NCI-H1092 treated with DMSO at 0.1 percent for 48 hours (cell line): ENCODE results near the gene CSTPP1.
"Not testable (repeated sequence)": the region's sequence is repeated elsewhere in the genome, so short reads cannot be mapped to it uniquely, and the experiment has no call there.

Experiments
- DNase-seq: peaks from one replicate; lab custom pipeline; 2025; lab: John Stamatoyannopoulos, UW

The CSTPP1 gene

DNA sequence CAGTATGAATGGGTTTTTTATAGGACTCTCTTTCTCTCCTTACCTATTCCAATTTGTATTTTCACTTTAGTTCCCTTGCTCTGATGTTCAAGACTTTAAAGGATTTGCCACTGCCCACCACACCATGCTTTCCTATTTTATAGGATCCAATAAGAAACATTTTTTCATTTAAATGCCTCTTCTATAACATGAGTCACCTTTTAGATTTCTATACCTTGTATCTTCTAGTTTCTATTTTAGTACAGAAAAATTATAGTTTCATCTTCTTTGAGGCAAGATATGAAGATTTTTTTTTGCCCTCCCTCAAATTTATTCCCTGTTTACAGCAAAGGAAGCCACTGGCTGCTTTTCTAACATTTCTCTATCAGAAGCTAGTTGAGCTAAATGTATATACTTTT is 163.4 kb downstream of the CSTPP1 start:
- no peak for DNase-seq

DNA sequence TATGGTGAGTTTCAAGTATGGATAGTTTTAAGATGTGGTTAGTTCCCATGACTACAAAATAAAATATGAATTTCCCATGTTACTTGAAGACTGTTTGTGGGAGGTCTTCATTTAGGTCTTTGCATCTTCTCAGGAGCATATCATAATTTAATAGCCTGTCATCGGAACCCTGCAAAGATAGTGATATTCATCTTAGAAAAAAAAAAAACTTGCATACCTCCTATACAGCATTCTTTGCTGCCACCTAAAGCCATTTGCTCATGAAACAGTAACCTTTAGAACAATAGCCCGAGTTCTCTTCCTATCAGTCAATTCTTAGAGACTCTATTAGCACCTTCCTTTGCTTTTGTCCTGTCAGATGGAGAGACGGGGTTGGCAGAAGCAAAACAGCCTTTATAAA is 164.8 kb downstream of the CSTPP1 start:
- no peak for DNase-seq

DNA sequence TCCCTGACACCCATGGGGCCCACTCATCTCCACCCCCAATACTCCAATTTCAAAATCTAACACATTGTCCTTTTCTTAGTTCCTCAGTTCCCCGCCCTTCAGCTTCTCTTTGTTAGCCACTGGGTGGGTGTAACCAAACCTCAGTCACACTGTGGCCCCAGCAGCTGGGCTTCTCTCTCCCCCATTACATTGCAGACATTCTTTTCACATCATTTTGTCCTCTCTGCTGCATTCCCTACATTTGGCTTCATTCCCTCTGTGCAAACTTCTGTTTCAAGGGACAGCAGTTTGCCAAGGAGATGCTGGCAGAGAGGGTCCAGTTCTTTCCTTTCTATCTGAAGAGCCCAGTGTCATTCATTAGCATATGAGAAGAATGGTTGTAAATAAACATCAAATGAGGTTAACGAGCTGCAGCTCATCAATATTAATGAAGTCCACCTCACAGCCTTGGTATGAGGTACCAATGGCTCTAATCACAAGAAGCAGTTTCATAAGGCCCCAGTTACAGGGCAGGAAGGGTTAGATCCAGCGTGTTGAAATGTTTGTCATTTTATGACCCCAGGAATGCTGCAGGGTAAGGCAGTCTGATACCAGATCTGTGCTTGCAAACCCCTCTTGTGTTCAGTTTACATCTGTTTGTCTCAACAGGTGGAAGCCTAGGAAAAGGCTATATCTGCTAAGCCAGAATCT is 167.8 kb downstream of the CSTPP1 start:
- no peak for DNase-seq

DNA sequence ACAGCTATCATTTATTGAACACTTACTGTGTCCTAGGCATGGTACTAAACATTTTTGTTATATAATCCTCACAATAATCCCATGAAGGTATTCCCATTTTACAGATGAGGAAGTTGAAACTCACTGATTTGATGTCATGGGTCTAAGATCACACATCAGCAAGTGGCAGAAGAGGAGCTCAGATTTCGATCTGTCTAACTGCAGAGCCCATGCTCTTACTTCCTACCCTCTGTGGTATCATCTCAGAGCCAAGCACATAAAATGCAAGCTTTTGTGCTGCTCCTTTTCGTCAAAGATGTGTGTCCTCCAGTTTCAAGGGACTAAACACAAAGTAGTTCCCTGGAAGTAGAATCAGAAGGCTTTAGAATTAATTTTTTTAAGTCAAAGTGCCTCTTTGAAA is 169.0 kb downstream of the CSTPP1 start:
- no peak for DNase-seq

DNA sequence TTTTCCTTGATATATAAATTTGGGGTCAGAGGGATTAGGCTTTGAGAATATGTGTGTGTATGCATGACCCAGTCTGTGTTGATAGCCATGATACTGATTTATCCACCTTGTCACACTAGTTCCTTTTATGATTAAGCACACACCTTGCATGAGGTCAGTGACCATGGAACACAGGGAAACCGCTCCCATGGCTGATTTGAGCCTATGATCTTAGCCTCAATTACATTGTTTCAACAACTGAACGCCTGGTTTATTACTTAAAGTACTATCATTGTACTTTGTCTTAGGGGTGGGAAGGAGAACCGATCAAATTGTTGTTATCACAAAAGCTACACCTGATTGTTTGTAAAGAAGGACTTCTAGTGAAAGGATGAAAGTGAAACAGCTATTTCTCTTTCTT is 169.4 kb downstream of the CSTPP1 start:
- DNase-seq = no peak

DNA sequence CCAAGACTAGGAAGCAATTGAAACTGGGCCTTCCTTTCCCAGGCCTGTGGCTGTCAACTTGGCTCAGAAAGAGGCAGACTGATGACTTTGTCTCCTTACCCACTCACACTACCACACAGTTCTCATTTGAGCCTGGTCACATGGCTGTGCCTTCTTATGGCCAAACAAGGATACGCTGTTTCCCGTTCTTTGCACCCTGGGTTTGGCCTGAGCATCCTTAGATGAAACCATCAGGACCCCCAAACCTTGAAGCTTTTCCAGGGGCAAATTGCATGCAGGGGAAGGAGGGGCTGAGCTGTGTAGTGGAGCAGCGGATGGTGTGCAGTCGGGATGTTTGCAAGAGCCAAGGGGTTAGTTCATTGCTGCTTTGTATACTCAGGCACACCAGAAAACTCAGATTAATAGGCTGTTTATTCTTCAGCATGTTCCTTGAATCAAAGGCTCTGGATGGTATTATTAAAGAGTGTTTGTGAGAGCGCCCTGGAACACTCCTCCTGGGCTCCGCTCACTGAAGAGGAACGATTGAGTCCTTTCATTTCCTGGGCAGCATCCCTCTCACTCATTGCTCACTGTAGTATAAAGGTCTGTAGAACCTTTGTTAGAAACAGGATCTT is 170.3 kb downstream of the CSTPP1 start:
- DNase-seq = peak; percentile 76

DNA sequence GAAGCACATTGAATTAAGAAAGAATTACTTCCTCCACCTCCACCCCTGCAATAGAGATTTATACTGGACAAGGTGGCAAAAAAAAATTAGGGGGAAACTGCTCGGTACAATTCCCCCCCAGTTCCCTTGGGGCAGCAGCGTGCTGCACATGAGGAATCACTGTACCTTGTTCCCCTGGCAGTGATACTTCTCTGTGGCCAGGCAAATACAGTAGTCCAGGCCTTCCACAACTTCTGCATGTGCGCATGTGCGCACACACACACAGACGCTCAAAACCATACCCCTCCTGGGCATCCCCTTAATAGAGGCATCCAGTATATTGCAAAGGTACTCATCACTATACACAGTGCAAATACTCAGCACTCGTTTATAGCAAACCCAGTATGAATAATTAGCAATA is 171.2 kb downstream of the CSTPP1 start:
- peak; percentile 30 for DNase-seq

DNA sequence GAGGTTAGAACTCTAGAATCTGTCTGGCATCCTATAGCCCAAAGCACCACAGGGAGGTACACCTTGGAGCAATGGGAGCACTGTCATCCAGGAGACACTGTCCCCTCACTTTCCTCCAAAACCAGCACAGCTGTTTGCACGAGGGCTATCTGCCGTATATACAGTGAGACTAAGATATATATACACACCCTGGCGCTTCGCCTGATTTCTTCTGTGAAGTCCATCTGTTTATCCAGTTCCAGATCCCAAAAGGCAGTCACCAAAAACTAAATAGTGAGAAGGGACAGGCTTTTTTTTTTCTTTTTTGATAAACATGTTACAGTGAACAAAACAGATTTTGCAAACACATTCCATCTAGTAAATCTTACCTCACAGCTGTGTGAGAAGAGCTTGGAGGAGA is 171.7 kb downstream of the CSTPP1 start:
- no peak for DNase-seq

DNA sequence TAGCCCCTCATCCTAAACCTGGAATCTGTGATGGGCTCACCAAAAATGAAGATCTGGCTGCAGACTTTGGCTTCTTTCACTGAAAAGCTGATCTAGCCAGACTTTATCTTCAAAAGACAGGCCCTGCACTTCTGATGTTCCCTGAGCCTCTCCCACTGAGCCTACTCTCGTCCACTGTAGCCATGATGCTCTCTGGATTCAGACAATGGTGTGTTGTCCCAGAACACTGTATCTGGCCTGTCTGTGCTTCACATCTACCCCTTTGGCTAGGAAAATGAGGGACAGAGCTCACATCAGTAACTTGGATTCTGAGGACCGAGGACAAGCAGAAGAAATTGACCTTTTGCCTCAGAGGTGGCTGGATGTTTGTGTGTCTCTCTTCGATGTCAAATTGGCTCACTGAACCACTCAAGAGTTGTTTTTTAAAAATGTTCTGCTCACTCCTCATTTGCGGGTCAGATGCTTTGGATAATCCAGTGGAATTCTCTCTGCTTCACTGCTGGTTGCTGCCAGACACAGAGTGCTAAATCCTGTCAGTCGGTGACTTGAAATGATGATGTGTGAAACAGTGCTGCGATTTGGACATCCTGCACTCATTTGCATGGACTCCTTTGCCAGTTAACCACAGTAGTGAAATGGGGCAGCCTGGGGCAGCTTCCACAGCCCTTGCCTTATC is 172.6 kb downstream of the CSTPP1 start:
- no peak for DNase-seq

DNA sequence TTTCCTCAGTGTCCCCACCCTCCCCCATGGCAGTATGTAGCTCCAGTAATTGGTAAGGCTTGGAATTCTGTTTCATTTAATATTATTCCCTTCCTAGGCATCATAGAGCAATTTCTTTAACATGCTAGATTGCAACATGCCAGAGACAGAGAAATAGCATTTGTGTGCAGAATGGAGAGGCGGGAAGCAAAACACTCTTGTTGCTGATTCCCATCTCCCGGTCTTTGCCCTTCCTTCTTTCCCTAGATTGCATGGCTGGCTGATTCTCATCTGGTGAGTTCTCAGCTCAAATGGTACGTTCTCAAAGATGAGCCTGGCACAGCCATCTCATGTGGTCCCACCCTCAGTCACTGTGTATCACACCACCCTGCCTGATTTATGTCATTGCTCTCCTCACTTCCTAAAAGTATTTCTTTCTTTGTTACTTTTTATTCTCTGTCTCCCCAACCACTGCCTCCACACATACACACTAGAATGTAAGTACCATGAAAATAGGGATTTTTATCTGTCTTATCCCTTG is 173.2 kb downstream of the CSTPP1 start:
- DNase-seq = no peak

DNA sequence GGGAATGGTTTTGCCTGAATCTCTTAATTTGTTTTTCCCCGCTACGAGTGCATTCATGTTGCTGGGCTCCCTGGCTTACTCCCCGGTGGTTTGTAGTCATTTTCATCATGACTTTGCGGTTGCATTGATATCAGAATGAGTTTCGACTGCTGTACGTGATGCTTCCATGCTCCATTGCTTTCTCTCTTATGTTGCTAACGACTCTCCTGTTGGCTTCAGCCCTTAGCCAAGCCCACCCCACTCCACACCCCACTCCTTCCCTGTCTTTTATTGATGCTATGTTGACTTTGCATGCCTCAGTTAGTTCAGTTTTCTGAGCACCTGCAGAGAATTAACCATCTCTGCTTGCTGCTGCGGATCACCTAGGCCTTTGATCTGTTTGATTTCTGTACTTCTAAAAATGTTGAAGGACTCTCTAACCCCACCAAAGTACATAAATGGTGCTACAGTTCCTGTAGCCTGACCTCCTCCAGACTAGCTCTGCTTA is 174.8 kb downstream of the CSTPP1 start:
- peak; percentile 100 for DNase-seq

DNA sequence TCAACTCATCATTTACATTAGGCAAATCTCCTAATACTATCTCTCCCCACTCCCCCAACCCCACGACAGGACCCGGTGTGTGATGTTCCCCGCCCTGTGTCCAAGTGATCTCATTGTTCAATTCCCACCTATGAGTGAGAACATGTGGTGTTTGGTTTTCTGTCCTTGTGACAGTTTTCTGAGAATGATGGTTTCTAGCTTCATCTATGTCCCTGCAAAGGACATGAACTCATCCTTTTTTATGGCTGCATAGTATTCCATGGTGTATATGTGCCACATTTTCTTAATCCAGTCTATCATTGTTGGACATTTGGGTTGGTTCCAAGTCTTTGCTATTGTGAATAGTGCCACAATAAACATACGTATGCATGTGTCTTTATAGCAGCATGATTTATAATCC is 176.4 kb downstream of the CSTPP1 start:
- DNase-seq = not testable (repeated sequence)

DNA sequence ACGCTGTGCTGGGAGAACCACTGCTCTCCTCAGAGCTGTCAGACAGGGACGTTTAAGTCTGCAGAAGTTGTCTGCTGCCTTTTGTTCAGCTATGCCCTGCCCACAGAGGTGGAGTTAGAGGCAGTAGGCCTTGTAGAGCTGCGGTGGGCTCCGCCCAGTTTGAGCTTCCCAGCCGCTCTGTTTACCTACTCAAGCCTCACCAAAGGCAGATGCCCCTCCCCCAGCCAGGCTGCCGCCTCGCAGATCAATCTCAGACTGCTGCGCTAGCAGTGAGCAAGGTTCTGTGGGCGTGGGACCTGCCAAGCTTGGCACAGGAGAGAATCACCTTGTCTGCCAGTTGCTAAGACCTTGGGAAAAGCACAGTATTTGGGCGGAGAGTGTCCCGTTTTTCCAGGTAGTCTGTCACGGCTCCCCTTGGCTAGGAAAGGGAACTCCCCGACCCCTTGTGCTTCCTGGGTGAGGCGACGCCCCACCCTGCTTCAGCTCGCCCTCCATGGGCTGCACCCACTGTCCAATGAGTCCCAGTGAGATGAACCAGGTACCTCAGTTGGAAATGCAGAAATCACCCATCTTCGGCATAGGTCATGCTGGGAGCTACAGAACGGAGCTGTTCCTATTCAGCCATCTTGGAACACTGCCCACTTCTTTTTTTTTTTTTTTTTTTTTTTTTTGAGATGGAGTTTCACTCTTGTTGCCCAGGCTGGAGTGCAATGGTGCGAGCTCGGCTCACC is 182.6 kb downstream of the CSTPP1 start:
- peak; percentile 15 for DNase-seq

DNA sequence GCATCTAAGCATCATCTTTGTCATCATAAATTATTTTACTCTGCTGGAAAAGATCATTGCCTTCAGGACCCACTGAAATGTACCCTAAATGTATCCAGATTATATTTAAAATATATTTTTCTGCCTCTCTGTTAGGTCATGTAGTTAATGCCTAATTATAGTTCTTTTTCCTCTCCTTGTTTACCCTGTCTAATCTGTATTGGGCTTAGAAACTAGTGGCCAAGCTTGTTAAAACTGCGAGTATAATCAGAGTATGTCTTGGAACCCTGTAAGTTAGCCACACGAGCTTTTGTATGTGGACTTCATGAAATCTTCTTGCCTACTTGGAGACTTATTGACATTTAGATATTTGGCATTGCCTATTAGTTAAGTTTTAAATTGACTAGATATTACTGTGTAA is 184.5 kb downstream of the CSTPP1 start:
- no peak for DNase-seq

DNA sequence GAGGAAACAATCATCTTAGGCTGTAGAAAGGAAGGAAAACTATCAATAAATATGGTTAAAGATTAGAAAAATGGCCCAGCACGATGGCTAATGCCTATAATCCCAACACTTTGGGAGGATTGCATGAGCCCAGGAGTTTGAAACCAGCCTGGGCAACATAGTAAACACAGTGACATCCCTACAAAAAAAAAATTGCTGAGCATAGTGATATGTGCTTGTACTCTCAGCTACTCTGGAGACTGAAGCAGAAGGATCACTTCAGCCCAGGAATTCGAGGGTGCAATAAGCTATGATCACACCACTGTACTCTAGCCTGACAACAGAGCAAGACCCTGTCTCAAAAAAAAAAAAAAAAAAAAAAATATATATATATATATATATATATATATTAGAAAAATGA is 185.2 kb downstream of the CSTPP1 start:
- no peak for DNase-seq

DNA sequence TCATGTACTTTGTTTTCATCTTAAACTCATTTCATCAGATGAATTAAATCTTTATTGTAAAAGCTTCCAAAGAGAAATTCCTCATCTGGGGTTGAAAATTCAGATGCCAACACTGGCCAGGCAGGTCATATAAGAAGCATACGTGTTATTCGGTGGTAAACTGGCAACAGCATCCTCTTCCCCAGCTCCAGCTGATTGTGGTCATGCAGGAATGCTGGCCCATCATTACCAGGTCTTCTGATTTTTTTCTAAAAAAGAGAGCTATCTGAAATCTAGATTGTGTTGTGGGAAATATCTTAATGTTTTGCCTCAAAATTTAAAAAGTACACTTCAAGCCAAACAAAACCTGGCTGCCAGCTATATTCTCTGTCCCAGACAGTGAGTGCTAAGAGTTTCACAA is 186.5 kb downstream of the CSTPP1 start:
- no peak for DNase-seq

DNA sequence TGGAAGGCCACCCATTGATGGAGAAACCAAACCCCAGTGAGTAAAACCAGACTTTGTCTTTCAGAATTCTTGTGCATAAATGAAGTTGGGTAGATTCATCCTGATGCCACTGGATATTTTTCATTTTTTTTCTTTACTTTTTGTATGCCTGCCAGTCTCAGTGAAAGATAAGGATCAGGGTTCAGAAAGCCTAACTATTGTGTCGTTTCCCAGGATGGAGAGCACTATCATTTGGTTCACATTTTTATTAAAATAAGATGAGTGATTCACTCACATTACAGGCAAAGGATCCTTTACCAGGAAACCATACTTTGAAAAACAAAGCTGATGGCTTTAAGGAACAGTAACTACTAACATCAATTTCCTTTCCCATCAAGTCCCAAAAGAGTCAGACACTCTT is 188.1 kb downstream of the CSTPP1 start:
- DNase-seq = no peak

DNA sequence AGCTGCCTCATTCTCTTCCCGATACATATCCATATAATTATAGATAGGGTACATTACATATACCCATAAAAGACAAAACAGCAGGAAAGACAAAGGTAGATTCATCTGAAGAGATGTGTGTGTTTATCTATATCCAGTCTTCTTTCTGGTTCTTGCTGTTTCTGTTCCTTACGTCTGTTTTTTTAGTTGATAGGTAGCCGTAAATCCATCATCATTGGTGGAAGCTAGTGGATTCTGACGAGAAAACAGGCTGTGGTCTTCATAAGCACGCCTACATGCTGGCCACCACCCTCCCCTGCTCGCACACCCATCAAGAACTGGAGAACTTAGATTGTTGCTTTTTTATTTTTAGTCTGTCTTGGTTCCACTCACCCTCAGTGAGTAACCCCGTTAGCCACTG is 188.5 kb downstream of the CSTPP1 start:
- DNase-seq = no peak

DNA sequence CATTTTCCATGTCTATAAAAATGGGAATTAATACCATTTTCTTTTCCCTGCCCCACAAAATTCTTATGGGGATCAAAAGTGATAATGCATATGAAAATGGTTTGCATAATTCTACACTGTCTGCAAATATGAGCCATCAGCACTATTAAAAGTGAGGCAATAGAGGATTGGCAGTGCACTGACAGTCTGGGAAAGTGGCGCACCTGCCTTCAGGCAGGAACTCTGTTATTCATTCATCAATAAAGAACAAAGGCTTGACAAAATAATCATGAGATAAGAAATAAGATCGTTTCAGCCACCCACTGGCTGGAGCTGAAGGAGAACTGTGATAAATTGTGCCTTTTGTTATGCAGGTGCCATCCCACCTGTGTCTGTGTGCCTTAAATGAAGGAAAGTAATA is 190.7 kb downstream of the CSTPP1 start:
- peak; percentile 23 for DNase-seq

DNA sequence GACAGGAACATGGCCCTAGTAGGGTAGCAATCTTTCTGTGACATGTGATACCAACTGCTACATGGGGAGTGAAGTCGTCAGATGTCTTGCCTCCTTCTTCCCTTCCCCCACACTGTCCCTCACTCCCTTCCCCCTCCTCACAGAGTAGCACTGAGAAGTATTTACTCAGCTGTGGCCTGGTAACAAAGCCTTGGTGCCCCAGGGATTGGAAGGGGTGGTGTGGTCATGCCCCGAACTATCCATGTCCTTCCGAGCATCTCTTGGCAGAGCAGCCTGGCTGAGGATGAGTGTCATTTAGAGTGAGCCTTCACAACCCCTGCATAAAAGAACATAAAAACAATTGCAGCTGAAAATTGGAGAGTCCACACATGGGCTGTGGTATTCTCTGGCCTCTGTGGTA is 194.0 kb downstream of the CSTPP1 start:
- peak; percentile 87 for DNase-seq

DNA sequence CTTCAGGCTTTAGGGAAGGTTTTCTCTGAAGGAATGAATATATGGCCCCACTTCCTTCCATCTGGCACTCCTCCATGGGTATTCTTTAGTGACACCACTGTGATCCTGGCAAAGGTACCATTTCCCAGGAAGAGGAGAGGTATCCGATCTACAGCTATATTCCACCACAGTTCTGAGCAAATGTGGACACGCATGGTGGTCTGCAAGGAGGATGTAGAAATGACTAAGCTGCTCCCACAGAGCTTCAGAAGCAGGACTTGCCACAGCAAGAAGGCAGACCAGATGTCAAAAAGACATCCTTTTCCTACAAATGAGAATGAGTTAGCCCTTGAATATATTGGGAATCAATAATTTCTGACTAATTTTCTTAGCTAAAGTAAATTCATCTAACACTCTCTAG is 194.6 kb downstream of the CSTPP1 start:
- DNase-seq = no peak

DNA sequence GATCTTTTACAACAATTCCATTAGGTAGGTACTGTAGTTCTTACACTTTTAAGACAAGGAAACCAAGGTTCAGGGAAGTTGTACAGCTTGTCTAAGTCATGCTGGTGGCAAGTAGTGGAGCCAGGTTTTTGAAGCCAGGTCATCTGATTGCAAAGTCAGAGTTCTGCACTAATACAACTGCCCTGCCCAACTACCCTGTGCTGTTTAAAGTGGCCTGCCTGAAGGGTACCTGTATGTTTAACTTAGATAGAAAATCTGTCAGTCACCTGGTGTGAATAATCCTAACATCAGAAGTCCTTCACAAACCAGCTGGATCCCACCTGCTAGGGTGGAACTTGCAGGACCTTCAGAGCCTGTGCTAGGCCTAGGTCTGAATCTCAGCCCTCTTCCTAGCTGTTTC is 195.9 kb downstream of the CSTPP1 start:
- DNase-seq = no peak

DNA sequence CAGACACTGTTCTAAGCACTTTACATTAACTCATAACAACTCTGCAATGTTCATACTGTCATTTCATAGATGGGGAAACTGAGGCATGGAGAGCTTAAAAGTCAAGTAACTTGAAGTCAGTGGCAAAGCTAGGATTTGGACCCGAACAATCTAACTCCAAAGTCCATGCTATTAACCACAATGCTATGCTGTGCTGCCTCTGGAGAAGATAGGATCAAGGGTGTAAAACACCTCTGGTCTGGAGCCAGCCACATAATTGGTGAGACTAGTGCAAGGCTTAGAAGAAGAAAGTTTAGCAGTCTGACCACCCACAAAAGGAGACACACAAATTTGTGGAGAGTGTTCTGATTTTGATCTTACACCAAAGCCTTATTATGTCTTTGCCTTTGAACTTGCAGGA is 196.4 kb downstream of the CSTPP1 start:
- no peak for DNase-seq
